Lower leg skin (tissue), 4 donors: ENCODE data around the gene JCAD. TPM values are rescaled to one million over a fixed set of nuclear protein-coding genes. Genes with fewer than 3 reads are reported as not detected.

ENCODE experiments used
- DNase-seq, 2 donors: peaks; one replicate each; pipeline ENCODE4 v3.0.0-alpha.2; 2019; ENCODE audit warnings: low spot score in 2 of 2
- H3K4me3 ChIP-seq: fragments of 200-600 bp; sonication (generic); 2 replicates; pipeline ENCODE4 v1.5.1; 2017; ENCODE audit warnings: mild to moderate bottlenecking, low read depth; ENCODE audit not compliant: poor library complexity, severe bottlenecking
- POLR2A ChIP-seq, 2 donors: fragments of 450-650 bp; IDR thresholded peaks; one replicate each; pipeline ENCODE4 v1.6.1; 2016 to 2017; ENCODE audit warnings: antibody characterized with exemption in 2 of 2, mild to moderate bottlenecking in 1 of 2, moderate library complexity in 1 of 2
- WGBS, 2 donors: methylation state at CpG; one replicate each; pipeline ENCODE4 v1.1.5; 2018; 5-methylcytosine and 5-hydroxymethylcytosine counted together
- intact Hi-C: fragments of 100-400 bp; cut with DNase I; formaldehyde crosslinking; loops from one replicate; pipeline ENCODE4 v1.15.0; 2023; ENCODE audit warnings: low total_unique reads
- total RNA-seq, 4 donors: library from RNA; depleted of rRNA; stranded (reverse); fragments of >200 nt; gene quantifications; one replicate each; pipeline ENCODE4 v1.1.0, GENCODE V29; 2016
- TF ChIP-seq, protein P1 (sequence below), 3 donors: fragments of 450-650 bp; IDR thresholded peaks; one replicate each; pipeline ENCODE4 v1.5.1; 2016; ENCODE audit warnings: antibody characterized with exemption in 3 of 3, mild to moderate bottlenecking in 3 of 3, moderate library complexity in 2 of 3

Gene JCAD
- total RNA-seq, 4 donors from 2014 or later, result 3.8 to 14.7 (median 4.8) TPM

- 59 to 62% methylated on average over 11 of the region's 11 CpGs for WGBS, 2 donors
- intact Hi-C loops, result no loop called here
These were observed 11.4 kb downstream of the JCAD start for GRCh38 chr10:30047924-30048531.

DNA sequence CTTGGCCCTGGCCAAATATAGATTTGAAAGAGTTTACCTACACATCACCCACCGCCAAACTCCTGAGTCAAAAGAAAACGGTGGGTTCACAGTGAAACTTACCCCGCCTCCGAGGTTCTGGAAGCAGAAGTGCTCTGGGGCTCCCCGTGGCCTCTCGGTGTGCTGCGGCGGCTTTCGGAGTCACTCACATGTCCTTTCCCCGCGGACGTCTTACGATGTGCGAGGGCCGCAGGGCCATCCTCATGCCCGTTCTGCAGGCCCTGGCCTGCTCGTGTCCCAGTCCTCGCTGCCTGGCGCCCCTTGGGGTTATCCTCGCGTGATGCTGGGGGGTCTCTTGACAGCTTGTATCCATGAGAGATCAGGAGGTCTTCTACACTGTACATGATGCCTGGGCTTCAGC lies 12.0 kb downstream of the JCAD start:
- intact Hi-C loops, result no loop called here
- DNase-seq, result peak in 1 of 2 donors; percentile 65
- WGBS, 2 donors, result 95 to 98% methylated on average over 21 of the region's 21 CpGs
- no peak overlapping the region for H3K4me3 ChIP-seq
- no peak for TF ChIP-seq POLR2A (IDR thresholded peaks at IDR 0.05)
- TF ChIP-seq, protein P1, sequence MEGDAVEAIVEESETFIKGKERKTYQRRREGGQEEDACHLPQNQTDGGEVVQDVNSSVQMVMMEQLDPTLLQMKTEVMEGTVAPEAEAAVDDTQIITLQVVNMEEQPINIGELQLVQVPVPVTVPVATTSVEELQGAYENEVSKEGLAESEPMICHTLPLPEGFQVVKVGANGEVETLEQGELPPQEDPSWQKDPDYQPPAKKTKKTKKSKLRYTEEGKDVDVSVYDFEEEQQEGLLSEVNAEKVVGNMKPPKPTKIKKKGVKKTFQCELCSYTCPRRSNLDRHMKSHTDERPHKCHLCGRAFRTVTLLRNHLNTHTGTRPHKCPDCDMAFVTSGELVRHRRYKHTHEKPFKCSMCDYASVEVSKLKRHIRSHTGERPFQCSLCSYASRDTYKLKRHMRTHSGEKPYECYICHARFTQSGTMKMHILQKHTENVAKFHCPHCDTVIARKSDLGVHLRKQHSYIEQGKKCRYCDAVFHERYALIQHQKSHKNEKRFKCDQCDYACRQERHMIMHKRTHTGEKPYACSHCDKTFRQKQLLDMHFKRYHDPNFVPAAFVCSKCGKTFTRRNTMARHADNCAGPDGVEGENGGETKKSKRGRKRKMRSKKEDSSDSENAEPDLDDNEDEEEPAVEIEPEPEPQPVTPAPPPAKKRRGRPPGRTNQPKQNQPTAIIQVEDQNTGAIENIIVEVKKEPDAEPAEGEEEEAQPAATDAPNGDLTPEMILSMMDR (IDR thresholded peaks at IDR 0.05), result no peak

More at GRCh38 chr10:30047924-30048531, 11.4 kb downstream of the JCAD start:
- H3K4me3 ChIP-seq, result no peak overlapping the region
- no peak for TF ChIP-seq POLR2A (IDR thresholded peaks at IDR 0.05)
- TF ChIP-seq, protein P1 (IDR thresholded peaks at IDR 0.05), result no peak
- no peak for DNase-seq

- H3K4me3 ChIP-seq, result no peak overlapping the region
- intact Hi-C loops, result no loop called here
- WGBS, 2 donors, result 70 to 82% methylated on average over 3 of the region's 3 CpGs
- no peak for DNase-seq
- TF ChIP-seq POLR2A (IDR thresholded peaks at IDR 0.05), result no peak
- TF ChIP-seq, protein P1 (IDR thresholded peaks at IDR 0.05), result no peak
These were observed 12.9 kb downstream of the JCAD start for GRCh38 chr10:30046476-30046875.

DNA sequence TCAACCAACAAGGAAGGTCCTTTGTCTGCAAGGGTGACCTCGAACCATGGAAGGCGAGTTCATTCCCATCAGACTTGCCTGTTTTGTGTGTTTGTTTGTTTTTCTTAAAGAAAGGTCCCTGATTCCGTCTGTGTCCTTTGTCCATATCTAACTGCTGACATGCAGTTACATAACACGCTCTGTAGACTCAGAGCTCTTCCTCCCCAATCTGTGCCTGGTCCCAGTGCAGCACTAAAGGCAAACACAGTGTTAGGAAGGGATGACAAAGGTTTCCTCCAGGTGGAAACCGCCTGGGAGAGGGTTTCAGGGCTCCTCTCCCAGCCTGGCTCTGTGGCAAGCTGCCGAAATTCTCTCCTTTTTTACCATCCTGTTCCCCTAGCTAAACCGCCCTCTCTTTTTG lies 13.4 kb downstream of the JCAD start:
- intact Hi-C loops, result no loop called here
- H3K4me3 ChIP-seq, result no peak overlapping the region
- DNase-seq, result no peak
- WGBS, 2 donors, result 87 to 91% methylated on average over 7 of the region's 7 CpGs
- TF ChIP-seq, protein P1 (IDR thresholded peaks at IDR 0.05), result no peak
- no peak for TF ChIP-seq POLR2A (IDR thresholded peaks at IDR 0.05)

GRCh38 chr10:30043476-30044270 lies 15.7 kb downstream of the JCAD start:
- intact Hi-C loops, result no loop called here
- peak in 1 of 2 donors; percentile 73 for DNase-seq
- TF ChIP-seq, protein P1 (IDR thresholded peaks at IDR 0.05), result no peak
- TF ChIP-seq POLR2A (IDR thresholded peaks at IDR 0.05), result no peak

More at GRCh38 chr10:30043476-30044270, 15.7 kb downstream of the JCAD start:
- 59 to 68% methylated on average over 5 of the region's 5 CpGs for WGBS, 2 donors
- H3K4me3 ChIP-seq, result no peak overlapping the region
